Measurements from ENCODE around the gene TRPV3.
"Not testable (repeated sequence)": the region's sequence is repeated elsewhere in the genome, so short reads cannot be mapped to it uniquely, and the experiment has no call there.

TRPV3 gene

GRCh38 chr17:3545151-3545550 lies 12.5 kb downstream of the TRPV3 start:
- FAIRE-seq: no peak

GRCh38 chr17:3544365-3544764 lies 13.2 kb downstream of the TRPV3 start:
- no peak for FAIRE-seq

GRCh38 chr17:3543453-3543852 lies 14.2 kb downstream of the TRPV3 start:
- no peak for FAIRE-seq

- no peak for FAIRE-seq
These were observed 15.1 kb downstream of the TRPV3 start for GRCh38 chr17:3542410-3543088.

GRCh38 chr17:3539881-3540540 lies 17.6 kb downstream of the TRPV3 start:
- FAIRE-seq: no peak

GRCh38 chr17:3536716-3537115 lies 20.9 kb downstream of the TRPV3 start:
- FAIRE-seq: no peak

- no peak for FAIRE-seq
These were observed 22.2 kb downstream of the TRPV3 start for GRCh38 chr17:3535253-3535995.

GRCh38 chr17:3534881-3535252 lies 22.7 kb downstream of the TRPV3 start:
- FAIRE-seq: no peak

GRCh38 chr17:3533752-3534151 lies 23.9 kb downstream of the TRPV3 start:
- no peak for FAIRE-seq

- no peak for FAIRE-seq
These were observed 24.8 kb downstream of the TRPV3 start for GRCh38 chr17:3532859-3533142.

GRCh38 chr17:3532106-3532858 lies 25.3 kb downstream of the TRPV3 start:
- no peak for FAIRE-seq

- FAIRE-seq: no peak
These were observed 26.1 kb downstream of the TRPV3 start for GRCh38 chr17:3531266-3532101.

- FAIRE-seq: no peak
These were observed 27.5 kb downstream of the TRPV3 start for GRCh38 chr17:3529817-3530741.

- FAIRE-seq: no peak
These were observed 28.6 kb downstream of the TRPV3 start for GRCh38 chr17:3528880-3529511.

GRCh38 chr17:3528403-3528851 lies 29.2 kb downstream of the TRPV3 start:
- FAIRE-seq: no peak

GRCh38 chr17:3527896-3528295 lies 29.7 kb downstream of the TRPV3 start:
- no peak for FAIRE-seq

- no peak for FAIRE-seq
These were observed 30.1 kb downstream of the TRPV3 start for GRCh38 chr17:3527468-3527867.

- FAIRE-seq: no peak
These were observed 30.6 kb downstream of the TRPV3 start for GRCh38 chr17:3526971-3527370.

GRCh38 chr17:3526491-3526890 lies 31.1 kb downstream of the TRPV3 start:
- FAIRE-seq: no peak

GRCh38 chr17:3524024-3524423 lies 33.6 kb downstream of the TRPV3 start:
- no peak for FAIRE-seq

GRCh38 chr17:3519472-3519871 lies 38.1 kb downstream of the TRPV3 start:
- FAIRE-seq: not testable (repeated sequence)
